ENCODE results near the gene ZNF414. TPM values are rescaled to one million over a fixed set of nuclear protein-coding genes. Genes with fewer than 3 reads are reported as not detected.
A peak's percentile ranks its signal among the peaks of the same experiment; 100 is the strongest.

The ZNF414 gene
- total and polyA plus RNA-seq, 10 of the 15 experiments (the other 5 are each of a cell fraction or from before 2014, with no cell fraction given) = 0.16 to 23.7 (median 5.3) TPM; not detected in 1

- no peak for TF ChIP-seq USF1 (IDR thresholded peaks at IDR 0.05; ENCODE audit: borderline replicate concordance, extremely low read length, insufficient read depth, low read depth, low read length)
- TF ChIP-seq CREM (IDR thresholded peaks at IDR 0.05; ENCODE audit: low read depth) = peak; percentile 62; the same call in 1 of the 2 replicates
- no peak for TF ChIP-seq RELB (IDR thresholded peaks at IDR 0.05; ENCODE audit: low read depth)
- TF ChIP-seq ZBTB33 (IDR thresholded peaks at IDR 0.05) = no peak
- TF ChIP-seq SUPT20H (IDR thresholded peaks at IDR 0.05; ENCODE audit: borderline replicate concordance, control insufficient read depth, low read depth, low read length) = no peak
- no peak for TF ChIP-seq EP300 (IDR thresholded peaks at IDR 0.05; ENCODE audit: borderline replicate concordance in 1 of 2, control insufficient read depth in 1 of 2, low read depth in 2 of 2, low read length in 2 of 2)
- no peak for TF ChIP-seq HDAC2 (IDR thresholded peaks at IDR 0.05)
- peak; percentile 63 for TF ChIP-seq MXI1 (IDR thresholded peaks at IDR 0.05; ENCODE audit: low read depth, low read length)
- TF ChIP-seq BCLAF1 (IDR thresholded peaks at IDR 0.05) = no peak
- TF ChIP-seq CEBPZ (IDR thresholded peaks at IDR 0.05; ENCODE audit: low read depth, low read length) = no peak
- no peak for TF ChIP-seq TCF3 (IDR thresholded peaks at IDR 0.05; ENCODE audit: borderline replicate concordance, insufficient read depth, low read depth, low read length)
- TF ChIP-seq POLR2AphosphoS5 (IDR thresholded peaks at IDR 0.05; ENCODE audit: low read length) = peak; percentile 95
- TF ChIP-seq NFYA (IDR thresholded peaks at IDR 0.05; ENCODE audit: borderline replicate concordance, low read depth, low read length) = no peak
- peak; percentile 59 for TF ChIP-seq HDAC6 (IDR thresholded peaks at IDR 0.05; ENCODE audit: unreplicated experiment)
- peak; percentile 92; the same call in 1 of the 2 replicates for TF ChIP-seq ASH2L (IDR thresholded peaks at IDR 0.05; ENCODE audit: borderline replicate concordance, low read depth)
- TF ChIP-seq CBX3 (IDR thresholded peaks at IDR 0.05; ENCODE audit: borderline replicate concordance, low read depth) = no peak
These were observed at the start of gene ZNF414 (continued) for GRCh38 chr19:8513687-8514504.

Measured in GM12878 (cell line).